CMK (cell line): ENCODE data around the gene PAK4.

Source experiments
- DNase-seq: peaks from one replicate; pipeline ENCODE4 v3.0.0-alpha.2; 2010; ENCODE audit warnings: low read depth

Gene PAK4

GRCh38 chr19:39146686-39147450 lies 21.3 kb downstream of the PAK4 start:
- DNase-seq, result no peak

GRCh38 chr19:39147480-39147879 lies 21.9 kb downstream of the PAK4 start:
- DNase-seq, result no peak

GRCh38 chr19:39148939-39149529 lies 23.4 kb downstream of the PAK4 start:
- no peak for DNase-seq

GRCh38 chr19:39150235-39150634 lies 24.6 kb downstream of the PAK4 start:
- no peak for DNase-seq

GRCh38 chr19:39150807-39151600 lies 25.4 kb downstream of the PAK4 start:
- DNase-seq, result no peak

GRCh38 chr19:39152066-39152465 lies 26.5 kb downstream of the PAK4 start:
- DNase-seq, result no peak

GRCh38 chr19:39154100-39154628 lies 28.6 kb downstream of the PAK4 start:
- DNase-seq, result no peak

- peak; percentile 78 for DNase-seq
Observed at GRCh38 chr19:39154629-39155100, 29.1 kb downstream of the PAK4 start.

- DNase-seq, result no peak
Observed at GRCh38 chr19:39155114-39155700, 29.6 kb downstream of the PAK4 start.

- DNase-seq, result no peak
Observed at GRCh38 chr19:39155741-39156140, 30.2 kb downstream of the PAK4 start.

- DNase-seq, result peak; percentile 27
Observed at GRCh38 chr19:39156326-39157230, 31.0 kb downstream of the PAK4 start.

- DNase-seq, result no peak
Observed at GRCh38 chr19:39157275-39157996, 31.9 kb downstream of the PAK4 start.

- DNase-seq, result no peak
Observed at GRCh38 chr19:39157997-39158389, 32.4 kb downstream of the PAK4 start.

GRCh38 chr19:39158646-39159260 lies 33.2 kb downstream of the PAK4 start:
- no peak for DNase-seq

GRCh38 chr19:39160523-39160861 lies 34.9 kb downstream of the PAK4 start:
- DNase-seq, result no peak

- DNase-seq, result no peak
Observed at GRCh38 chr19:39160889-39161672, 35.5 kb downstream of the PAK4 start.

GRCh38 chr19:39162441-39163043 lies 37.0 kb downstream of the PAK4 start:
- DNase-seq, result no peak

GRCh38 chr19:39163621-39164020 lies 38.0 kb downstream of the PAK4 start:
- no peak for DNase-seq

GRCh38 chr19:39164289-39164688 lies 38.7 kb downstream of the PAK4 start:
- no peak for DNase-seq
